Endodermal cell (in vitro differentiated cells): ENCODE results near the gene CCSER1. TPM values are rescaled to one million over a fixed set of nuclear protein-coding genes. Genes with fewer than 3 reads are reported as not detected.

Experiments used
- DNase-seq: peaks from one replicate; pipeline ENCODE4 v3.0.0-alpha.2; 2017
- H3K27ac ChIP-seq: 2 replicates; pipeline ENCODE4 v1.5.1; 2013; ENCODE audit warnings: mild to moderate bottlenecking, low read depth, low read length, moderate library complexity
- H3K27me3 ChIP-seq: 2 replicates; pipeline ENCODE4 v1.6.1; 2013; ENCODE audit warnings: mild to moderate bottlenecking, low read length, moderate library complexity; ENCODE audit not compliant: insufficient read depth, control insufficient read depth, poor library complexity, severe bottlenecking
- H3K36me3 ChIP-seq: 2 replicates; pipeline ENCODE4 v1.7.0; 2013; ENCODE audit warnings: mild to moderate bottlenecking, low read length, moderate library complexity; ENCODE audit not compliant: control insufficient read depth, insufficient read depth
- H3K4me1 ChIP-seq: one replicate; pipeline ENCODE4 v1.7.0; 2013; ENCODE audit warnings: low read length; ENCODE audit not compliant: control insufficient read depth, insufficient read depth
- H3K4me3 ChIP-seq: 2 replicates; pipeline ENCODE4 v1.5.1; 2013; ENCODE audit warnings: mild to moderate bottlenecking, low read length, moderate library complexity
- H3K9ac ChIP-seq: 2 replicates; pipeline ENCODE4 v1.6.1; 2013; ENCODE audit warnings: mild to moderate bottlenecking, low read length, moderate library complexity; ENCODE audit not compliant: poor library complexity, severe bottlenecking; ENCODE audit errors: extremely low read depth
- H3K9me3 ChIP-seq: 2 replicates; pipeline ENCODE4 v1.6.1; 2013; ENCODE audit warnings: mild to moderate bottlenecking, low read length, moderate library complexity; ENCODE audit not compliant: control insufficient read depth
- H3K27ac Mint-ChIP-seq: 2 replicates; pipeline ENCODE4 v1.8.0; 2020; ENCODE audit warnings: mixed read lengths
- H3K27me3 Mint-ChIP-seq: 2 replicates; pipeline ENCODE4 v1.8.0; 2021; ENCODE audit warnings: mild to moderate bottlenecking, mixed read lengths; ENCODE audit not compliant: insufficient read depth
- H3K36me3 Mint-ChIP-seq: 2 replicates; pipeline ENCODE4 v1.8.0; 2020; ENCODE audit warnings: low read depth, mixed read lengths
- H3K4me1 Mint-ChIP-seq: 2 replicates; pipeline ENCODE4 v1.8.0; 2020; ENCODE audit warnings: mixed read lengths
- H3K4me3 Mint-ChIP-seq: 2 replicates; pipeline ENCODE4 v1.8.0; 2020; ENCODE audit warnings: mild to moderate bottlenecking, moderate library complexity, mixed read lengths
- H3K9me3 Mint-ChIP-seq: 2 replicates; pipeline ENCODE4 v1.8.0; 2020; ENCODE audit warnings: mild to moderate bottlenecking, mixed read lengths
- WGBS, 2 experiments: methylation state at CpG; one replicate each; pipeline versions ENCODE4 v1.1.5 to v1.1.7; 2013; ENCODE audit warnings: missing lambda C conversion rate in 2 of 2, mixed read lengths in 1 of 2; ENCODE audit not compliant: insufficient coverage in 1 of 2, insufficient read length in 1 of 2; 5-methylcytosine and 5-hydroxymethylcytosine counted together
- total RNA-seq, 2 donors: library from RNA; stranded (reverse); fragmentation: NEBNext Ultra II Directional in 1 of 2; extraction: Animal tissue kit (Norgen Biotek cat#: 25700) in 1 of 2; gene quantifications; 2 replicates in 1 of 2; 3 replicates in 1 of 2; pipeline ENCODE4 v1.2.1, GENCODE V29; 2021
- TF ChIP-seq, protein P1 (sequence below): fragments of 200-600 bp; sonication (generic); conservative IDR thresholded peaks from 2 replicates; pipeline ENCODE4 v1.5.0; 2021; ENCODE audit warnings: antibody characterized with exemption, mild to moderate bottlenecking

CCSER1 gene
- total RNA-seq, 2 donors from 2014 or later = 1.1 to 2.2 TPM

DNA sequence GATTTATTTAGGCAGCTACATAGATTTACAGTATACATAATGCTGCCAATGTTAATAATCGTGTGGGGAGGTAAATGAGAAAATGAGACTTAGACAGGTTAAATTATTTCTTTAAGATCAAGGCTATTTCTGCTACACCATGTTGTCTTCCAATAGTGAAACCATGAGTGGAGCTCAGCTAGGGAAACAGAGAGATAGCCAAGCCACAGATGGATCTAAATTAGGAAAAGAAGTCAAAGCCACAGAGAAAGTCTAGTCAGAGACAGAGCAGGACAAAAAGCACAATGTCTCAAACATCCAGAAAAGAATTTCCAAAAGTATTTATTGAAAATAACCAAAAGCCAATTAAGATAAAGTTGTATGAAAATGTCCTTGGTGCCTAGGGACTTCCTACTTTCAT is 1309.4 kb downstream of the CCSER1 start:
- Mint-ChIP-seq H3K27ac (no peak overlapping the region), H3K27me3 (no peaks in the 10 kb centered on the region), H3K36me3 (no peaks in the 10 kb centered on the region), H3K4me3 (no peak overlapping the region), H3K9me3 (peaks cover 18% of the 10 kb centered on the region), H3K4me1 (no peaks in the 10 kb centered on the region)
- no peak for DNase-seq
- TF ChIP-seq, protein P1, sequence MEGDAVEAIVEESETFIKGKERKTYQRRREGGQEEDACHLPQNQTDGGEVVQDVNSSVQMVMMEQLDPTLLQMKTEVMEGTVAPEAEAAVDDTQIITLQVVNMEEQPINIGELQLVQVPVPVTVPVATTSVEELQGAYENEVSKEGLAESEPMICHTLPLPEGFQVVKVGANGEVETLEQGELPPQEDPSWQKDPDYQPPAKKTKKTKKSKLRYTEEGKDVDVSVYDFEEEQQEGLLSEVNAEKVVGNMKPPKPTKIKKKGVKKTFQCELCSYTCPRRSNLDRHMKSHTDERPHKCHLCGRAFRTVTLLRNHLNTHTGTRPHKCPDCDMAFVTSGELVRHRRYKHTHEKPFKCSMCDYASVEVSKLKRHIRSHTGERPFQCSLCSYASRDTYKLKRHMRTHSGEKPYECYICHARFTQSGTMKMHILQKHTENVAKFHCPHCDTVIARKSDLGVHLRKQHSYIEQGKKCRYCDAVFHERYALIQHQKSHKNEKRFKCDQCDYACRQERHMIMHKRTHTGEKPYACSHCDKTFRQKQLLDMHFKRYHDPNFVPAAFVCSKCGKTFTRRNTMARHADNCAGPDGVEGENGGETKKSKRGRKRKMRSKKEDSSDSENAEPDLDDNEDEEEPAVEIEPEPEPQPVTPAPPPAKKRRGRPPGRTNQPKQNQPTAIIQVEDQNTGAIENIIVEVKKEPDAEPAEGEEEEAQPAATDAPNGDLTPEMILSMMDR = no peak
- WGBS, 2 experiments = 67 to 88% methylated on average over 1 of the region's 1 CpG
- Histone ChIP-seq H3K9ac (no peak overlapping the region), H3K36me3 (no peaks in the 10 kb centered on the region), H3K9me3 (no peaks in the 10 kb centered on the region), H3K4me1 (no peaks in the 10 kb centered on the region), H3K4me3 (no peak overlapping the region), H3K27ac (no peak overlapping the region), H3K27me3 (no peaks in the 10 kb centered on the region)

- Mint-ChIP-seq H3K4me1 (peaks cover 10% of the 10 kb centered on the region), H3K27ac (no peak overlapping the region), H3K36me3 (no peaks in the 10 kb centered on the region), H3K27me3 (peaks cover 11% of the 10 kb centered on the region), H3K4me3 (no peak overlapping the region), H3K9me3 (no peaks in the 10 kb centered on the region)
- TF ChIP-seq, protein P1 = no peak
- Histone ChIP-seq H3K27ac (no peak overlapping the region), H3K36me3 (no peaks in the 10 kb centered on the region), H3K27me3 (peaks cover 14% of the 10 kb centered on the region), H3K9ac (no peak overlapping the region), H3K9me3 (no peaks in the 10 kb centered on the region), H3K4me1 (no peaks in the 10 kb centered on the region), H3K4me3 (no peak overlapping the region)
- 90 to 94% methylated on average over 1 of the region's 1 CpG for WGBS, 2 experiments
- DNase-seq = no peak
These were observed 1320.0 kb downstream of the CCSER1 start for GRCh38 chr4:91447168-91447567.

- H3K27ac ChIP-seq = no peak overlapping the region
- TF ChIP-seq, protein P1 = no peak
- H3K4me3 ChIP-seq = no peak overlapping the region
- 50 to 70% methylated on average over 1 to 2 of the region's 2 CpGs for WGBS, 2 experiments
- H3K36me3 ChIP-seq = no peaks in the 10 kb centered on the region
- no peaks in the 10 kb centered on the region for H3K9me3 ChIP-seq
- DNase-seq = no peak
- peaks cover 25% of the 10 kb centered on the region for H3K27me3 Mint-ChIP-seq
- no peak overlapping the region for H3K27ac Mint-ChIP-seq
- H3K4me1 Mint-ChIP-seq = peaks cover 10% of the 10 kb centered on the region
- peaks cover 29% of the 10 kb centered on the region for H3K27me3 ChIP-seq
- H3K9ac ChIP-seq = no peak overlapping the region
- H3K4me1 ChIP-seq = no peaks in the 10 kb centered on the region
- H3K9me3 Mint-ChIP-seq = no peaks in the 10 kb centered on the region
- H3K4me3 Mint-ChIP-seq = no peak overlapping the region
- H3K36me3 Mint-ChIP-seq = no peaks in the 10 kb centered on the region
These were observed 1321.6 kb downstream of the CCSER1 start for GRCh38 chr4:91448668-91449330.
